ENCODE results near the gene BEAN1. TPM values are rescaled to one million over a fixed set of nuclear protein-coding genes. Genes with fewer than 3 reads are reported as not detected.

BEAN1 gene
- total RNA-seq, 2 experiments from 2014 or later, result not detected

DNA sequence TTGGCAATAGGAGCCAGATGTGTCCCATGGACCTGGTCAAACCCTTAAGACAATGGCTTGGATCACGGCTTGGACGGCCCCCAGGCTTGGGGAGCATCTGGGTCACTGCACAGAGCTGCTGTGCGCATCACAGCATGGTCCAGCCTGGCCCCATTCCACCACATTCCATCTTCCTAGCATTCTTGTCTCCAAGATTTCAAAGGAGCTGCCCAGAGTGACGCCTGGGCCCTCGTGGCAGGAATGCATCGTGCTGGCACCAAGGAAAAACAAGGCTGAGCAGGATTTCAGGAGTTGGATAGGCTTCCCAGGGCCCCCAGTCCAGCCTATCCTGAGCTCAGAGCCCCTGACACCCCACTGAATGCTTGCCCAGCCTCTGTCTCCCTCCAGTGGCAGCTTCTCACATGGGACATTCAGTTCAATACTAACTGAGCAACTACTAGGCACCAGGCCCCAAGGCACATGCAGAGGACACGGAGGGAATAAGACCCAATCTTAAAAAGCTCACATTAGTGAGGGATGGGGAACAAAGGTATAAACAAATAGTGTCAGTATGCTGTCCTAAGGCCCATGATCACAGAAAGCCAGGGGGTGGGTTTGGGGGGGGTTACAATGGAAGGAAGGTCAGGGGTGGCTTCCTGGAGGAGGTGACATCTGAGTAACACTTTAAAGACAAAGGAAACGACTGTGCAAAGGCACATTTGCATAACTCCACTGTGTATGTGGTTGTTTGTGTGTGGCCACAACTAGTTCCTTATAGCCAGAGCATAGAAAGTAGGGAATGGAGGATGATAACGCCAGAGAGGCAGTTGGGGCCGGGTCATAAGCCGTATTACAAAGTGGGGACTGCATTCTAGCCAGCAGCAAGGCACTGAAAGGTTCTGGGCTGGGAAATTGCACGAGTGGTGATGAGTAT is 88.8 kb downstream of the BEAN1 start:
- Mint-ChIP-seq H3K27ac (peak overlapping the region; percentile 92), H3K27me3 (no peaks in the 10 kb centered on the region), H3K4me1 (peaks cover 54% of the 10 kb centered on the region), H3K36me3 (ENCODE audit: low read depth) (peaks cover 1% of the 10 kb centered on the region), H3K9me3 (ENCODE audit: low read depth) (no peaks in the 10 kb centered on the region), H3K4me3 (peak overlapping the region; percentile 65)
- intact Hi-C loops (cut with DNase I, micrococcal nuclease), result loop anchor here (1.0 to 5.0 kb wide), 10 partner anchors 36 to 357 kb away; partner anchors contain the start of genes CKLF (in 1 of the 2), CMTM3 (in 1 of the 2) and CMTM4 (in 1 of the 2)
- DNase-seq, result peak; percentile 66
- POLR2A ChIA-PET, result no interaction called here
- peak; percentile 21 for ATAC-seq
- CTCF ChIA-PET, result interaction anchor here (0.7 to 1.4 kb wide), 3 partner anchors 33 to 109 kb away, joined by 3 to 8 read pairs (median 3); no protein-coding TSS in a partner anchor

GRCh38 chr16:66516509-66516807 is 89.4 kb downstream of the BEAN1 start:
- H3K36me3 Mint-ChIP-seq (ENCODE audit: low read depth), result peaks cover 1% of the 10 kb centered on the region
- H3K4me3 Mint-ChIP-seq, result peak overlapping the region; percentile 65
- DNase-seq, result peak; percentile 40
- POLR2A ChIA-PET, result no interaction called here
- H3K4me1 Mint-ChIP-seq, result peaks cover 60% of the 10 kb centered on the region
- intact Hi-C loops (cut with DNase I, micrococcal nuclease), result loop anchor here (1.0 to 5.0 kb wide), 10 partner anchors 36 to 356 kb away; partner anchors contain the start of genes CKLF (in 1 of the 2), CMTM3 (in 1 of the 2) and CMTM4 (in 1 of the 2)
- no peaks in the 10 kb centered on the region for H3K27me3 Mint-ChIP-seq
- H3K27ac Mint-ChIP-seq, result peak overlapping the region; percentile 92
- ATAC-seq, result no peak
- no peaks in the 10 kb centered on the region for H3K9me3 Mint-ChIP-seq (ENCODE audit: low read depth)
- CTCF ChIA-PET, result interaction anchor here (0.7 kb wide), 1 partner anchor 34 kb away, joined by 3 read pairs; no protein-coding TSS in a partner anchor

DNA sequence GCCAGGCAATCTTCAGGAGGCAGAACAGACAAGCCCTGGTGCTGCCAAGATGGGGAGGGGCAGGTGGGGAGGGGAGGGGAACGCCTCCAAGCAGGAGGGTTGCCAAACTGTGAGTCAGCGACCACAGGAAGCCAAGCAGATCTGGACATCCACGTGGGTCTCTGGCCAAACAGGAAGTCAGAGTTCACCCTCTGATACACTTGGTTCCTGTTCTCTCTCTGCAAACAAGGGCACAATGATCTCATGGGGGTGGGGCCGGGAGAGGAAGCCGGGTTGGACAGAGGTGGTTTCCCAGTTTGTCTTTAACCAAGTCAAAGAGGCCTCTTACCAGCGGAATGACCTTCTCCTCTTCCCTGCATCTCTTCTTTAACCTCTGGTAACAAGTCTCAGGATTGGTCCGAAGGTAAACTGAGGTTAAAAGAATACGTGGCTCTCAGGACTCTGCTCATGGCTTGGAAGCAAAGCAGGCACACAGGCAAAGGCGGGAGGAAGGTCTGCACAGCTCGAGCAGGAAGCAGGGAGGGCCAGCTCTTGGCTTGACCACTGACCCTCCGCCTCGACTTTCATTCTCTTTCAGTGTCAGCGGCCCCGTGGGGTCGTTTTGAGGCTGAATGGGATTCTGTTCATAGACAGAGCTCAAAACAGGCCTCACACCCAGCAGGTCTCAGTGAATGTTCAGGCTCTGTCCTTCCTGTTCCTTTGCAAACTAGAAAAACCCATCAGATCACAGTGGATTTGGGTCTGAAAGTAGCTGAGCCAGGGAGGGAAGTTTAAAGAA is 89.9 kb downstream of the BEAN1 start:
- Mint-ChIP-seq H3K27ac (peak overlapping the region; percentile 92), H3K36me3 (ENCODE audit: low read depth) (peaks cover 1% of the 10 kb centered on the region), H3K4me1 (peaks cover 66% of the 10 kb centered on the region), H3K4me3 (peak overlapping the region; percentile 65), H3K27me3 (no peaks in the 10 kb centered on the region), H3K9me3 (ENCODE audit: low read depth) (no peaks in the 10 kb centered on the region)
- ATAC-seq, result peak; percentile 90
- POLR2A ChIA-PET, result no interaction called here
- CTCF ChIA-PET, result interaction anchor here (0.9 kb wide), 1 partner anchor 39 kb away, joined by 3 read pairs; no protein-coding TSS in a partner anchor
- peak; percentile 91 for DNase-seq
- intact Hi-C loops (cut with DNase I, micrococcal nuclease), result loop anchor here (1.0 to 5.0 kb wide), 11 partner anchors 35 to 356 kb away; partner anchors contain the start of genes CKLF (in 2 of the 2), CMTM3 (in 1 of the 2) and CMTM4 (in 1 of the 2)

DNA sequence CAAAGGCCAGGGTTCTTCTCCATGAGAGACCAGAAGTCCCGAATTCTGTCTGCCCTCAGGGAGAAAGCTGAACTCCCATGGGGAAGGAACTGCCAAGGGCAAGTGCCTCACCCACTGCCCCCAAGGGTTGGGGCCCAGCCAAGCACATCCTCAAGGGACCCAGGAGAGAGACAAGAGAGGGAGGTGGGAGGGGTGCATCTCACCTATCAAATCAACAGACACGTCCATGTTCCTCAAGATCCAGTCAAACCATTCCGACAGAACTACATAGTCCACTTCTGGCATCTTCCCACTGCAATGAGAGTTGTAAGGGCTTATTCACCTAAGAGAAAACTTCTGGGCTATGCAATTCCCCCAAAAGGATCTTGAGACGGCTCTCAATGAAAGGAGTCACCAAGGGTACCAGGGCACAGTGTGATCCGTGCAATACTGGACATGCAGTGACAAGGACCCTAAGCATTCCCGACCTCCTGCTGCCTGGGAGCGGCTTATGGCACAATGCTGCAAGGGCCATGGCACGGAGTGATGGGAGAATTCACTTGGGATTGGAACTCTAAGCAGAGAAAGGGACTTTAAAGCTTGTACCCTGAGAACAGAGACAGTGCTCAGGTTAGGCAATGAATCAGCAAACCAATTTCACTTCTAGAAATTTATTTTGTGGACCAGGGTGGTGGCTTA is 90.6 kb downstream of the BEAN1 start:
- peaks cover 73% of the 10 kb centered on the region for H3K4me1 Mint-ChIP-seq
- peaks cover 1% of the 10 kb centered on the region for H3K36me3 Mint-ChIP-seq (ENCODE audit: low read depth)
- ATAC-seq, result no peak
- DNase-seq, result no peak
- intact Hi-C loops (cut with DNase I, micrococcal nuclease), result loop anchor here (1.0 to 5.0 kb wide), 8 partner anchors 35 to 355 kb away; partner anchors contain the start of genes CKLF (in 1 of the 2) and CMTM4 (in 1 of the 2)
- no peaks in the 10 kb centered on the region for H3K27me3 Mint-ChIP-seq
- H3K27ac Mint-ChIP-seq, result peak overlapping the region; percentile 92
- peak overlapping the region; percentile 65 for H3K4me3 Mint-ChIP-seq
- no peaks in the 10 kb centered on the region for H3K9me3 Mint-ChIP-seq (ENCODE audit: low read depth)
- POLR2A ChIA-PET, result no interaction called here
- CTCF ChIA-PET, result interaction anchor here (0.6 to 0.9 kb wide), 2 partner anchors 39 to 89 kb away, joined by 3 read pairs; no protein-coding TSS in a partner anchor

- peak overlapping the region; percentile 86 for H3K27ac Mint-ChIP-seq
- H3K4me3 Mint-ChIP-seq, result no peak overlapping the region
- POLR2A ChIA-PET, result interaction anchor here (0.7 kb wide), 1 partner anchor 45 kb away, joined by 3 read pairs; no protein-coding TSS in a partner anchor
- CTCF ChIA-PET, result interaction anchor here (0.7 to 1.1 kb wide), 4 partner anchors 24 to 114 kb away, joined by 3 to 5 read pairs (median 3); no protein-coding TSS in a partner anchor
- H3K36me3 Mint-ChIP-seq (ENCODE audit: low read depth), result peaks cover 1% of the 10 kb centered on the region
- ATAC-seq, result no peak
- no peaks in the 10 kb centered on the region for H3K27me3 Mint-ChIP-seq
- no peaks in the 10 kb centered on the region for H3K9me3 Mint-ChIP-seq (ENCODE audit: low read depth)
- intact Hi-C loops (cut with DNase I, micrococcal nuclease), result loop anchor here in 1 of 2 experiments (5.0 to 10.0 kb wide), 3 partner anchors 42 to 355 kb away; no protein-coding TSS in a partner anchor
- peaks cover 92% of the 10 kb centered on the region for H3K4me1 Mint-ChIP-seq
- no peak for DNase-seq
Observed at GRCh38 chr16:66519482-66520373, 92.6 kb downstream of the BEAN1 start.

DNA sequence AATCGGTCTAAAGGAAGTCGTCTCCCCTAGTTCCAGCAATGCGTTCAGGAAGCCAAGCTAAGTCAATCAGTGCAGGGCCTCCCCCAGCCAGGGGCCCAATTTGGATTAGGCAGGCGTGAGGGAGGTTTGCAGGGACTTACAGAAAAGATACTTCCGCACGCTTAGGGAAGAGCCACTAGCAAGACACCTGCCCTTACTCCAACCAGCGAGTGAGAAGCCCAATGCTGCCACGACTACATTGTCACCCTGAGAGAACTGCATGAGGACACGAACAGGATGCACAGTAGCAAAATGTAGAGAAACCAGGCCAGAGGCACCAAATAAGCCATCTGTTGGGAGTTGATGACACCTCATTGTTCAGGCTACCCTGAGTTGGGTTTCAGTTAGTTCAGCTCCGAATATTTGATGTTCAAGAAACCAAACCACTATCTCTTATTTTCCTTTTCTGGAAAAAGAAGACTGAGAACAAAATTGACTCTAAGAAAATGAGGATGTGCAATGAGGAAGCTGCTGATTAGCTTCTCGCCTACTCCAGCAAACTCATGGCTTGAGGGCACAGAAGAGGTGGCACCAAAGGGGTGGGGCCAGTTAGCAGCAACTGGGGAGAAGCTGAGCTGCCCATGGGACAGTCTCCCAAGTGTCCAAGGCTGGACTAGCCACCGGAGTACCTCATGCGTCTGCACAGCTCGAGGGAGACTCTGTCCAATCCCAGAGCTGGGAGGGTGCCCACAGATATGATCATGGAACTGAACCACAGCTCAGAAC is 93.5 kb downstream of the BEAN1 start:
- POLR2A ChIA-PET, result no interaction called here
- DNase-seq (no peak), ATAC-seq (no peak)
- Mint-ChIP-seq H3K4me3 (no peak overlapping the region), H3K27ac (peak overlapping the region; percentile 86), H3K36me3 (ENCODE audit: low read depth) (no peaks in the 10 kb centered on the region), H3K27me3 (no peaks in the 10 kb centered on the region), H3K9me3 (ENCODE audit: low read depth) (no peaks in the 10 kb centered on the region), H3K4me1 (peaks cover 94% of the 10 kb centered on the region)
- intact Hi-C loops (cut with DNase I, micrococcal nuclease), result loop anchor here in 1 of 2 experiments (10.0 kb wide), 1 partner anchor 354 kb away; no protein-coding TSS in a partner anchor
- CTCF ChIA-PET, result interaction anchor here (0.6 to 5.8 kb wide), 10 partner anchors 10 to 115 kb away, joined by 3 to 59 read pairs (median 4); partner anchors contain the start of genes CKLF and TK2

GRCh38 chr16:66521252-66521713 is 94.2 kb downstream of the BEAN1 start:
- CTCF ChIA-PET, result interaction anchor here (0.6 to 5.8 kb wide), 12 partner anchors 10 to 154 kb away, joined by 3 to 59 read pairs (median 4); partner anchors contain the start of genes CKLF and TK2
- Mint-ChIP-seq H3K27me3 (no peaks in the 10 kb centered on the region), H3K27ac (peak overlapping the region; percentile 86), H3K4me3 (peak overlapping the region; percentile 55), H3K9me3 (ENCODE audit: low read depth) (no peaks in the 10 kb centered on the region), H3K36me3 (ENCODE audit: low read depth) (no peaks in the 10 kb centered on the region), H3K4me1 (peaks cover 92% of the 10 kb centered on the region)
- DNase-seq, result no peak
- ATAC-seq, result no peak
- intact Hi-C loops (cut with DNase I, micrococcal nuclease), result loop anchor here in 1 of 2 experiments (10.0 kb wide), 1 partner anchor 354 kb away; no protein-coding TSS in a partner anchor
- POLR2A ChIA-PET, result no interaction called here

GRCh38 chr16:66521951-66522771 is 95.1 kb downstream of the BEAN1 start:
- intact Hi-C loops (cut with DNase I, micrococcal nuclease), result loop anchor here (1.0 to 10.0 kb wide), 6 partner anchors 29 to 353 kb away; partner anchors contain the start of genes CKLF (in 1 of the 2) and CMTM3 (in 1 of the 2)
- ChIA-PET CTCF (interaction anchor here (0.7 to 5.8 kb wide), 14 partner anchors 11 to 431 kb away, joined by 3 to 59 read pairs (median 4); partner anchors contain the start of genes CKLF, CMTM3 and TK2), POLR2A (interaction anchor here (1.2 to 1.5 kb wide), 4 partner anchors 27 to 46 kb away, joined by 3 to 15 read pairs (median 10); partner anchors contain the start of gene CKLF)

More at GRCh38 chr16:66521951-66522771, 95.1 kb downstream of the BEAN1 start:
- ATAC-seq, result peak; percentile 86
- no peaks in the 10 kb centered on the region for H3K36me3 Mint-ChIP-seq (ENCODE audit: low read depth)
- peaks cover 83% of the 10 kb centered on the region for H3K4me1 Mint-ChIP-seq
- H3K4me3 Mint-ChIP-seq, result peak overlapping the region; percentile 55
- no peaks in the 10 kb centered on the region for H3K27me3 Mint-ChIP-seq
- no peaks in the 10 kb centered on the region for H3K9me3 Mint-ChIP-seq (ENCODE audit: low read depth)
- H3K27ac Mint-ChIP-seq, result peak overlapping the region; percentile 86
- DNase-seq, result peak; percentile 96

Measured in activated CD4-positive, alpha-beta T cell treated with anti-CD3 and anti-CD28 coated beads for 36 hours (primary cell).